ENCODE measurements around the gene C2CD4C. TPM values are rescaled to one million over a fixed set of nuclear protein-coding genes. Genes with fewer than 3 reads are reported as not detected.
"Not testable (repeated sequence)": the region's sequence is repeated elsewhere in the genome, so short reads cannot be mapped to it uniquely, and the experiment has no call there.

Gene C2CD4C
- total RNA-seq, 1 experiment from 2014 or later = 0.29 TPM

GRCh38 chr19:397321-397720 is 11.6 kb downstream of the C2CD4C start:
- no peak overlapping the region for H3K4me2 ChIP-seq (ENCODE audit: low read length)
- H3K27me3 ChIP-seq (ENCODE audit: low read length) = no peaks in the 10 kb centered on the region
- H3K9me2 ChIP-seq (replicated peaks; ENCODE audit: low read length) = no peaks in the 10 kb centered on the region
- H3K27ac ChIP-seq (ENCODE audit: low read length) = no peak overlapping the region
- H3K9me3 ChIP-seq (ENCODE audit: low read length) = no peaks in the 10 kb centered on the region
- H2AFZ ChIP-seq (ENCODE audit: low read length) = no peak overlapping the region
- H3K4me3 ChIP-seq (ENCODE audit: low read length) = no peak overlapping the region
- DNase-seq (no peak), ATAC-seq (no peak)
- H3K9ac ChIP-seq (ENCODE audit: low read length) = no peak overlapping the region
- POLR2A ChIA-PET (ENCODE audit: unreplicated experiment) = no interaction called here
- no peak for TF ChIP-seq EZH2phosphoT487 (IDR thresholded peaks at IDR 0.05; ENCODE audit: borderline replicate concordance, low read length)
- no peak for TF ChIP-seq EZH2 (IDR thresholded peaks at IDR 0.05; ENCODE audit: low read length, unreplicated experiment)
- no peak for TF ChIP-seq CTCF (conservative IDR thresholded peaks at IDR 0.05; ENCODE audit: low read depth, low read length)
- H3K4me1 ChIP-seq (ENCODE audit: insufficient read depth, low read length) = no peaks in the 10 kb centered on the region
- CTCF ChIA-PET = no interaction called here
- no peaks in the 10 kb centered on the region for H3K36me3 ChIP-seq (ENCODE audit: low read depth, low read length)
- no peaks in the 10 kb centered on the region for H3K79me2 ChIP-seq (ENCODE audit: low read length)
- intact Hi-C loops (cut with micrococcal nuclease) = no loop called here
- no peaks in the 10 kb centered on the region for H4K20me1 ChIP-seq (ENCODE audit: low read length)
- no peaks in the 10 kb centered on the region for H3F3A ChIP-seq (ENCODE audit: low read length, unreplicated experiment)
- BruUV-seq (replicated peaks) = no TSS peak

- no peak overlapping the region for H2AFZ ChIP-seq (ENCODE audit: low read length)
- no peaks in the 10 kb centered on the region for H3K4me1 ChIP-seq (ENCODE audit: insufficient read depth, low read length)
- no peak overlapping the region for H3K9ac ChIP-seq (ENCODE audit: low read length)
- no peaks in the 10 kb centered on the region for H3K79me2 ChIP-seq (ENCODE audit: low read length)
- no peaks in the 10 kb centered on the region for H3F3A ChIP-seq (ENCODE audit: low read length, unreplicated experiment)
- H4K20me1 ChIP-seq (ENCODE audit: low read length) = no peaks in the 10 kb centered on the region
- intact Hi-C loops (cut with micrococcal nuclease) = no loop called here
- no TSS peak for BruUV-seq (replicated peaks)
- POLR2A ChIA-PET (ENCODE audit: unreplicated experiment) = no interaction called here
- no peaks in the 10 kb centered on the region for H3K36me3 ChIP-seq (ENCODE audit: low read depth, low read length)
- CTCF ChIA-PET = no interaction called here
- no peaks in the 10 kb centered on the region for H3K9me3 ChIP-seq (ENCODE audit: low read length)
- H3K27me3 ChIP-seq (ENCODE audit: low read length) = no peaks in the 10 kb centered on the region
- H3K4me2 ChIP-seq (ENCODE audit: low read length) = no peak overlapping the region
- TF ChIP-seq CTCF (conservative IDR thresholded peaks at IDR 0.05; ENCODE audit: low read depth, low read length) = no peak
- TF ChIP-seq EZH2 (IDR thresholded peaks at IDR 0.05; ENCODE audit: low read length, unreplicated experiment) = no peak
- TF ChIP-seq EZH2phosphoT487 (IDR thresholded peaks at IDR 0.05; ENCODE audit: borderline replicate concordance, low read length) = no peak
- no peak overlapping the region for H3K4me3 ChIP-seq (ENCODE audit: low read length)
- ATAC-seq = no peak
- no peak for DNase-seq
- H3K9me2 ChIP-seq (replicated peaks; ENCODE audit: low read length) = no peaks in the 10 kb centered on the region
- no peak overlapping the region for H3K27ac ChIP-seq (ENCODE audit: low read length)
Observed at GRCh38 chr19:395467-395866, 13.5 kb downstream of the C2CD4C start.

- H3K4me1 ChIP-seq (ENCODE audit: insufficient read depth, low read length); H3K9me2 ChIP-seq (replicated peaks; ENCODE audit: low read length); H3K9me3 ChIP-seq (ENCODE audit: low read length); H3K4me3 ChIP-seq (ENCODE audit: low read length); ATAC-seq; H3K4me2 ChIP-seq (ENCODE audit: low read length); BruUV-seq (replicated peaks); DNase-seq; H2AFZ ChIP-seq (ENCODE audit: low read length); H3K27me3 ChIP-seq (ENCODE audit: low read length); H3K9ac ChIP-seq (ENCODE audit: low read length); H4K20me1 ChIP-seq (ENCODE audit: low read length); H3K36me3 ChIP-seq (ENCODE audit: low read depth, low read length); POLR2A ChIA-PET (ENCODE audit: unreplicated experiment); intact Hi-C loops (cut with micrococcal nuclease); H3K27ac ChIP-seq (ENCODE audit: low read length); H3F3A ChIP-seq (ENCODE audit: low read length, unreplicated experiment); CTCF ChIA-PET; H3K79me2 ChIP-seq (ENCODE audit: low read length): not testable (repeated sequence)
Observed at GRCh38 chr19:394857-395256, 14.1 kb downstream of the C2CD4C start.

- H3F3A ChIP-seq (ENCODE audit: low read length, unreplicated experiment); BruUV-seq (replicated peaks); H3K27ac ChIP-seq (ENCODE audit: low read length); H3K27me3 ChIP-seq (ENCODE audit: low read length); H3K4me2 ChIP-seq (ENCODE audit: low read length); ATAC-seq; DNase-seq; CTCF ChIA-PET; H4K20me1 ChIP-seq (ENCODE audit: low read length); H3K9ac ChIP-seq (ENCODE audit: low read length); intact Hi-C loops (cut with micrococcal nuclease); H2AFZ ChIP-seq (ENCODE audit: low read length); H3K4me1 ChIP-seq (ENCODE audit: insufficient read depth, low read length); POLR2A ChIA-PET (ENCODE audit: unreplicated experiment); H3K4me3 ChIP-seq (ENCODE audit: low read length); H3K9me3 ChIP-seq (ENCODE audit: low read length); H3K79me2 ChIP-seq (ENCODE audit: low read length); H3K9me2 ChIP-seq (replicated peaks; ENCODE audit: low read length); H3K36me3 ChIP-seq (ENCODE audit: low read depth, low read length): not testable (repeated sequence)
Observed at GRCh38 chr19:393560-393959, 15.4 kb downstream of the C2CD4C start.
